A673 (cell line): ENCODE results near the gene IFNLR1. TPM values are rescaled to one million over a fixed set of nuclear protein-coding genes. Genes with fewer than 3 reads are reported as not detected.

ENCODE experiments used
- BruUV-seq: library from RNA; stranded (reverse); fragments of 400-500 nt; replicated peaks from 2 replicates; lab custom pipeline; 2021; lab: Mats Ljungman, UMichigan
- CTCF ChIA-PET: fragments of 300-600 bp; sonication (Branson Sonifier 250); formaldehyde crosslinking; loops from one replicate; lab custom pipeline; 2022; ENCODE audit warnings: antibody characterized with exemption; lab: Charles Lee
- POLR2A ChIA-PET: fragments of 300-600 bp; sonication (Branson Sonifier 250); formaldehyde crosslinking; loops from one replicate; lab custom pipeline; 2022; ENCODE audit warnings: antibody characterized with exemption; ENCODE audit not compliant: low non-redundant PET; lab: Charles Lee
- DNase-seq: peaks from one replicate; pipeline ENCODE4 v3.0.0-alpha.2; 2015; ENCODE audit warnings: low spot score
- H3K27ac ChIP-seq: fragments of 200-600 bp; sonication (generic); 2 replicates; pipeline ENCODE4 v1.5.1; 2016; ENCODE audit warnings: mixed run types, low read depth, mild to moderate bottlenecking, mixed read lengths, antibody characterized with exemption, low read length; ENCODE audit not compliant: poor library complexity, severe bottlenecking
- H3K27me3 ChIP-seq: fragments of 200-600 bp; sonication (generic); replicated peaks from 2 replicates; pipeline ENCODE4 v1.6.1; 2017; ENCODE audit warnings: mixed run types, low read depth, mild to moderate bottlenecking, mixed read lengths, antibody characterized with exemption, low read length; ENCODE audit not compliant: insufficient read depth, poor library complexity
- H3K36me3 ChIP-seq: fragments of 200-600 bp; sonication (generic); 2 replicates; pipeline ENCODE4 v1.6.1; 2016; ENCODE audit warnings: mixed run types, mild to moderate bottlenecking, mixed read lengths, antibody characterized with exemption, low read length; ENCODE audit not compliant: insufficient read depth, poor library complexity, severe bottlenecking
- H3K4me1 ChIP-seq: fragments of 200-600 bp; sonication (generic); 2 replicates; pipeline ENCODE4 v1.6.1; 2017; ENCODE audit warnings: mixed run types, mild to moderate bottlenecking, mixed read lengths, antibody characterized with exemption, low read length; ENCODE audit not compliant: insufficient read depth, poor library complexity, severe bottlenecking
- H3K4me3 ChIP-seq: fragments of 200-600 bp; sonication (generic); 2 replicates; pipeline ENCODE4 v1.5.1; 2016; ENCODE audit warnings: low read depth, mixed run types, mild to moderate bottlenecking, mixed read lengths, low read length; ENCODE audit not compliant: poor library complexity, severe bottlenecking
- H3K9me3 ChIP-seq: fragments of 200-600 bp; sonication (generic); 2 replicates; pipeline ENCODE4 v1.6.1; 2016; ENCODE audit warnings: mixed run types, low read depth, mild to moderate bottlenecking, mixed read lengths, antibody characterized with exemption, low read length; ENCODE audit not compliant: poor library complexity, severe bottlenecking
- CTCF ChIP-seq: fragments of 300-800, 200-600 bp; sonication (generic); conservative IDR thresholded peaks from 2 replicates; pipeline ENCODE4 v1.5.1; 2017; ENCODE audit warnings: low read depth, mild to moderate bottlenecking, antibody characterized with exemption, low read length, moderate library complexity, mixed read lengths
- EZH2 ChIP-seq: fragments of 200-600 bp; sonication (generic); IDR thresholded peaks from 2 replicates; pipeline ENCODE4 v1.6.1; 2017; ENCODE audit warnings: borderline replicate concordance, low read depth, mild to moderate bottlenecking, mixed read lengths, antibody characterized with exemption, low read length; ENCODE audit not compliant: poor library complexity, severe bottlenecking
- intact Hi-C: fragments of 100-400 bp; cut with micrococcal nuclease; formaldehyde crosslinking; loops from one replicate; pipeline ENCODE4 v1.10.0; 2022; ENCODE audit not compliant: unreplicated experiment
- total RNA-seq: library from RNA; stranded (reverse); gene quantifications from 2 replicates; pipeline ENCODE4 v1.2.3, GENCODE V29; 2021

The IFNLR1 gene
- total RNA-seq, 1 experiment from 2014 or later, result 2.0 TPM

- no peak for TF ChIP-seq EZH2
- no peak for TF ChIP-seq CTCF
- H3K4me1 ChIP-seq, result no peaks in the 10 kb centered on the region
- no peak overlapping the region for H3K27ac ChIP-seq
- ChIA-PET CTCF (no interaction called here), POLR2A (no interaction called here)
- no TSS peak for BruUV-seq
- no peaks in the 10 kb centered on the region for H3K9me3 ChIP-seq
- no peaks in the 10 kb centered on the region for H3K36me3 ChIP-seq
- no peak for DNase-seq
- intact Hi-C loops, result no loop called here
- H3K27me3 ChIP-seq, result no peaks in the 10 kb centered on the region
- no peak overlapping the region for H3K4me3 ChIP-seq
Observed at GRCh38 chr1:24169286-24169685, 17.8 kb downstream of the IFNLR1 start.

GRCh38 chr1:24168245-24168644 is 18.8 kb downstream of the IFNLR1 start:
- H3K36me3 ChIP-seq, result no peaks in the 10 kb centered on the region
- BruUV-seq, result no TSS peak
- POLR2A ChIA-PET, result no interaction called here
- H3K4me1 ChIP-seq, result no peaks in the 10 kb centered on the region
- H3K4me3 ChIP-seq, result no peak overlapping the region
- no peaks in the 10 kb centered on the region for H3K9me3 ChIP-seq
- no peak overlapping the region for H3K27ac ChIP-seq
- DNase-seq, result no peak
- TF ChIP-seq EZH2 (no peak), CTCF (no peak)
- CTCF ChIA-PET, result no interaction called here
- intact Hi-C loops, result no loop called here
- H3K27me3 ChIP-seq, result no peaks in the 10 kb centered on the region

- ChIA-PET CTCF (interaction anchor here (0.9 kb wide), 1 partner anchor 17 kb away, joined by 3 read pairs; no protein-coding TSS in a partner anchor), POLR2A (no interaction called here)
Observed at GRCh38 chr1:24167008-24167407, 20.1 kb downstream of the IFNLR1 start.

More at GRCh38 chr1:24167008-24167407, 20.1 kb downstream of the IFNLR1 start:
- intact Hi-C loops, result no loop called here
- no peaks in the 10 kb centered on the region for H3K9me3 ChIP-seq
- no peak overlapping the region for H3K27ac ChIP-seq
- no peaks in the 10 kb centered on the region for H3K4me1 ChIP-seq
- no peak overlapping the region for H3K4me3 ChIP-seq
- DNase-seq, result no peak
- no TSS peak for BruUV-seq
- no peak for TF ChIP-seq CTCF
- TF ChIP-seq EZH2, result no peak
- H3K27me3 ChIP-seq, result no peaks in the 10 kb centered on the region
- no peaks in the 10 kb centered on the region for H3K36me3 ChIP-seq
